GM23338 (cell line): ENCODE measurements around the gene GRID2. TPM values are rescaled to one million over a fixed set of nuclear protein-coding genes. Genes with fewer than 3 reads are reported as not detected.

Source experiments
- ATAC-seq: fragments of 200-7000 bp; cut with Tn5 transposase; 3 replicates; pipeline ENCODE4 v1.9.1; 2020
- DNase-seq: peaks from one replicate; pipeline ENCODE4 v3.0.0-alpha.2; 2015; ENCODE audit warnings: low spot score
- H2AFZ ChIP-seq: fragments of 200-600 bp; sonication (generic); 2 replicates; pipeline ENCODE4 v1.8.0; 2016; ENCODE audit warnings: antibody characterized with exemption, mild to moderate bottlenecking, moderate library complexity
- H3F3A ChIP-seq: fragments of 200-600 bp; sonication (generic); replicated peaks from 2 replicates; pipeline ENCODE4 v1.8.0; 2017; ENCODE audit warnings: antibody characterized with exemption, mixed run types, low read depth
- H3K27ac ChIP-seq: fragments of 200-600 bp; sonication (generic); 2 replicates; pipeline ENCODE4 v1.6.1; 2016; ENCODE audit warnings: low read depth
- H3K27me3 ChIP-seq: fragments of 200-600 bp; sonication (generic); 2 replicates; pipeline ENCODE4 v1.8.0; 2016; ENCODE audit warnings: mild to moderate bottlenecking, mixed run types, moderate library complexity; ENCODE audit not compliant: insufficient read depth
- H3K36me3 ChIP-seq: fragments of 200-600 bp; sonication (generic); 2 replicates; pipeline ENCODE4 v1.8.0; 2016; ENCODE audit warnings: mild to moderate bottlenecking; ENCODE audit not compliant: insufficient read depth
- H3K4me1 ChIP-seq: fragments of 200-600 bp; sonication (generic); 2 replicates; pipeline ENCODE4 v1.8.0; 2016; ENCODE audit warnings: mild to moderate bottlenecking, moderate library complexity; ENCODE audit not compliant: insufficient read depth
- H3K4me2 ChIP-seq: fragments of 200-600 bp; sonication (generic); 2 replicates; pipeline ENCODE4 v1.7.1; 2017; ENCODE audit warnings: mixed run types
- H3K4me3 ChIP-seq: fragments of 200-600 bp; sonication (generic); 2 replicates; pipeline ENCODE4 v1.6.1; 2016; ENCODE audit warnings: mixed run types
- H3K79me2 ChIP-seq: fragments of 200-600 bp; sonication (generic); replicated peaks from 2 replicates; pipeline ENCODE4 v1.8.0; 2017; ENCODE audit warnings: mild to moderate bottlenecking; ENCODE audit not compliant: insufficient read depth
- H3K9me2 ChIP-seq: fragments of 200-600 bp; sonication (generic); 2 replicates; pipeline ENCODE4 v1.8.0; 2017; ENCODE audit not compliant: insufficient read depth
- H4K20me1 ChIP-seq: fragments of 200-600 bp; sonication (generic); replicated peaks from 2 replicates; pipeline ENCODE4 v1.8.0; 2017; ENCODE audit warnings: mild to moderate bottlenecking; ENCODE audit not compliant: insufficient read depth
- H3K27ac Mint-ChIP-seq: 2 replicates; pipeline ENCODE4 v1.8.0; 2020; ENCODE audit warnings: inconsistent platforms, mild to moderate bottlenecking, moderate library complexity, mixed read lengths
- H3K27me3 Mint-ChIP-seq: 3 replicates; pipeline ENCODE4 v1.8.0; 2022; ENCODE audit warnings: low read depth, mild to moderate bottlenecking, moderate library complexity, mixed read lengths, inconsistent platforms; ENCODE audit not compliant: insufficient read depth, poor library complexity
- H3K36me3 Mint-ChIP-seq: 3 replicates; pipeline ENCODE4 v1.8.0; 2021; ENCODE audit warnings: low read depth, mild to moderate bottlenecking, inconsistent platforms, moderate library complexity, mixed read lengths
- H3K4me1 Mint-ChIP-seq: 3 replicates; pipeline ENCODE4 v1.8.0; 2020; ENCODE audit warnings: mild to moderate bottlenecking, inconsistent platforms, mixed read lengths
- H3K4me3 Mint-ChIP-seq: 3 replicates; pipeline ENCODE4 v1.8.0; 2021; ENCODE audit warnings: moderate library complexity, mild to moderate bottlenecking, inconsistent platforms, mixed read lengths
- H3K9me3 Mint-ChIP-seq: 3 replicates; pipeline ENCODE4 v1.8.0; 2020; ENCODE audit warnings: moderate library complexity, mild to moderate bottlenecking, inconsistent platforms, mixed read lengths
- CREB1 ChIP-seq: fragments of 250-450 bp; sonication (Bioruptor Pico); IDR thresholded peaks from 2 replicates; pipeline ENCODE4 v1.5.0; 2020; ENCODE audit warnings: low read depth, mild to moderate bottlenecking, moderate library complexity
- CTCF ChIP-seq, 2 experiments: fragments of 200-600 bp in 1 of 2; sonication (generic) in 1 of 2; conservative IDR thresholded peaks; 2 replicates each; pipeline versions ENCODE4 v1.5.1 to v1.6.1; 2016 to 2017; ENCODE audit warnings: antibody characterized with exemption in 2 of 2, low read depth in 2 of 2, mild to moderate bottlenecking in 2 of 2, moderate library complexity in 1 of 2
- ETS1 ChIP-seq: IDR thresholded peaks from 2 replicates; pipeline ENCODE4 v1.6.1; 2016; ENCODE audit warnings: antibody characterized with exemption
- EZH2phosphoT487 ChIP-seq: fragments of 200-600 bp; sonication (generic); IDR thresholded peaks from one replicate; pipeline ENCODE4 v1.8.1; 2018; ENCODE audit warnings: antibody characterized with exemption; ENCODE audit not compliant: unreplicated experiment
- NANOG ChIP-seq: IDR thresholded peaks from 2 replicates; pipeline ENCODE4 v1.6.1; 2016; ENCODE audit warnings: antibody characterized with exemption, borderline replicate concordance
- POLR2AphosphoS5 ChIP-seq: IDR thresholded peaks from 2 replicates; pipeline ENCODE4 v1.6.1; 2016; ENCODE audit warnings: antibody characterized with exemption, low read depth
- STAT1 ChIP-seq: IDR thresholded peaks from one replicate; pipeline ENCODE4 v1.6.1; 2016; ENCODE audit warnings: antibody characterized with exemption; ENCODE audit not compliant: unreplicated experiment
- ZNF331 ChIP-seq: fragments of 250-450 bp; sonication (Bioruptor Pico); IDR thresholded peaks from 2 replicates; pipeline ENCODE4 v1.5.0; 2020; ENCODE audit warnings: low read depth, mild to moderate bottlenecking, moderate library complexity
- ZNF462 ChIP-seq: fragments of 250-450 bp; sonication (Bioruptor Pico); IDR thresholded peaks from 2 replicates; pipeline ENCODE4 v1.5.0; 2020; ENCODE audit warnings: mild to moderate bottlenecking, moderate library complexity
- polyA plus RNA-seq: library from polyadenylated mRNA; unstranded; fragments of >200 nt; fragmentation: Nextera tagmentation; extraction: Ambion mirVana; gene quantifications from 2 replicates; pipeline ENCODE4 v1.2.1, GENCODE V29; 2016
- total RNA-seq: library from RNA; depleted of rRNA; stranded (reverse); fragments of >200 nt; shearing (Covaris generic); gene quantifications from 2 replicates; pipeline ENCODE4 v1.2.3, GENCODE V29; 2014

The GRID2 gene
- total and polyA plus RNA-seq, 2 experiments from 2014 or later, result 19.9 to 65.4 TPM

- TF ChIP-seq CREB1 (no peak), CTCF (conservative IDR thresholded peaks at IDR 0.05; ENCODE audit: low read depth in 2 of 2) (no peak), ETS1 (no peak), EZH2phosphoT487 (no peak)
Observed at GRCh38 chr4:93747220-93747619, 1443.5 kb downstream of the GRID2 start (continued).

- Histone ChIP-seq H4K20me1 (no peaks in the 10 kb centered on the region), H3K4me2 (peak overlapping the region; percentile 21; the same call in 1 of the 2 replicates), H3K36me3 (no peaks in the 10 kb centered on the region), H3K9me2 (no peaks in the 10 kb centered on the region), H3K79me2 (no peaks in the 10 kb centered on the region), H3F3A (no peaks in the 10 kb centered on the region), H3K4me3 (no peak overlapping the region), H2AFZ (no peak overlapping the region), H3K4me1 (peaks cover 8% of the 10 kb centered on the region; the same call in 1 of the 2 replicates), H3K27ac (no peak overlapping the region), H3K27me3 (no peaks in the 10 kb centered on the region)
- peaks cover 21% of the 10 kb centered on the region for H3K4me1 Mint-ChIP-seq
- peaks cover 2% of the 10 kb centered on the region for H3K27me3 Mint-ChIP-seq
- DNase-seq (peak; percentile 26), ATAC-seq (peak; percentile 60)
- H3K27ac Mint-ChIP-seq, result peak overlapping the region; percentile 60; the same call in 1 of the 2 replicates
- no peaks in the 10 kb centered on the region for H3K9me3 Mint-ChIP-seq
- no peak overlapping the region for H3K4me3 Mint-ChIP-seq
- H3K36me3 Mint-ChIP-seq, result no peaks in the 10 kb centered on the region
- no peak for TF ChIP-seq NANOG
- TF ChIP-seq POLR2AphosphoS5, result no peak
- no peak for TF ChIP-seq CTCF (conservative IDR thresholded peaks at IDR 0.05; ENCODE audit: low read depth in 2 of 2)
- no peak for TF ChIP-seq STAT1
- TF ChIP-seq EZH2phosphoT487, result no peak
- no peak for TF ChIP-seq CREB1
- TF ChIP-seq ZNF462 (CRISPR knock-in tag), result no peak
- no peak for TF ChIP-seq ZNF331
- TF ChIP-seq ETS1, result no peak
Observed at GRCh38 chr4:93748373-93749291, 1444.9 kb downstream of the GRID2 start.
